GM13977 (cell line): ENCODE measurements around the gene MOGAT3.

Experiments used
- DNase-seq: peaks from one replicate; pipeline ENCODE4 v3.0.0; 2012; ENCODE audit warnings: low spot score
- CTCF ChIP-seq: IDR thresholded peaks from 2 replicates; pipeline ENCODE4 v1.5.1; 2012; ENCODE audit warnings: mild to moderate bottlenecking, control low read depth; ENCODE audit not compliant: insufficient read depth; ENCODE audit errors: extremely low read depth, missing control alignments
- in situ Hi-C: fragments of 300-500 bp; cut with MboI; formaldehyde crosslinking; loops from one replicate; pipeline ENCODE4 v1.12.0; 2022; ENCODE audit warnings: low sequenced_read_pairs, low pct_unique_long_range_greater_than_20kb, mixed read lengths, inconsistent platforms; ENCODE audit not compliant: unreplicated experiment

MOGAT3 gene

GRCh38 chr7:101241443-101242349 lies 40.9 kb upstream of the MOGAT3 start:
- in situ Hi-C loops, result no loop called here
- no peak for DNase-seq

GRCh38 chr7:101241015-101241363 lies 40.2 kb upstream of the MOGAT3 start:
- no peak for DNase-seq
- no peak for TF ChIP-seq CTCF
- in situ Hi-C loops, result no loop called here

More at GRCh38 chr7:101241443-101242349, 40.9 kb upstream of the MOGAT3 start:
- no peak for TF ChIP-seq CTCF

- no peak for TF ChIP-seq CTCF
- DNase-seq, result no peak
- in situ Hi-C loops, result no loop called here
These were observed 39.6 kb upstream of the MOGAT3 start for GRCh38 chr7:101240226-101241014.

GRCh38 chr7:101239951-101240220 lies 39.0 kb upstream of the MOGAT3 start:
- TF ChIP-seq CTCF, result no peak
- no peak for DNase-seq
- in situ Hi-C loops, result no loop called here

- DNase-seq, result no peak
- TF ChIP-seq CTCF, result no peak
- in situ Hi-C loops, result no loop called here
These were observed 38.5 kb upstream of the MOGAT3 start for GRCh38 chr7:101239191-101239950.

GRCh38 chr7:101238226-101239182 lies 37.7 kb upstream of the MOGAT3 start:
- in situ Hi-C loops, result no loop called here
- DNase-seq, result no peak

More at GRCh38 chr7:101238226-101239182, 37.7 kb upstream of the MOGAT3 start:
- no peak for TF ChIP-seq CTCF
